Mucosa of rectum (tissue), 2 donors: ENCODE results near the gene CABLES2.

Experiments
- H3K27ac ChIP-seq, 2 donors: one replicate each; pipeline ENCODE4 v1.7.0; 2013; ENCODE audit warnings: inconsistent platforms in 2 of 2, low read depth in 2 of 2, low read length in 2 of 2
- H3K27me3 ChIP-seq, 2 donors: one replicate each; pipeline ENCODE4 v1.7.0; 2013; ENCODE audit warnings: low read length in 2 of 2; ENCODE audit not compliant: control insufficient read depth in 2 of 2, insufficient read depth in 2 of 2
- H3K36me3 ChIP-seq, 2 donors: one replicate each; pipeline ENCODE4 v1.7.0; 2013; ENCODE audit warnings: low read length in 2 of 2; ENCODE audit not compliant: control insufficient read depth in 2 of 2, insufficient read depth in 2 of 2
- H3K4me1 ChIP-seq, 2 donors: one replicate each; pipeline ENCODE4 v1.7.0; 2013; ENCODE audit warnings: low read length in 2 of 2, mild to moderate bottlenecking in 1 of 2; ENCODE audit not compliant: control insufficient read depth in 2 of 2, insufficient read depth in 2 of 2
- H3K4me3 ChIP-seq, 2 donors: one replicate each; pipeline ENCODE4 v1.7.0; 2013; ENCODE audit warnings: low read length in 2 of 2
- H3K9ac ChIP-seq, 2 donors: one replicate each; pipeline ENCODE4 v1.7.0; 2013; ENCODE audit warnings: low read length in 2 of 2, low read depth in 1 of 2, mild to moderate bottlenecking in 1 of 2
- H3K9me3 ChIP-seq, 2 donors: one replicate each; pipeline ENCODE4 v1.7.0; 2013; ENCODE audit warnings: low read length in 2 of 2; ENCODE audit not compliant: control insufficient read depth in 2 of 2
- donor health status: healthy.
- donor health status: Normal muscosa, but diverticular disease.

Gene CABLES2

DNA sequence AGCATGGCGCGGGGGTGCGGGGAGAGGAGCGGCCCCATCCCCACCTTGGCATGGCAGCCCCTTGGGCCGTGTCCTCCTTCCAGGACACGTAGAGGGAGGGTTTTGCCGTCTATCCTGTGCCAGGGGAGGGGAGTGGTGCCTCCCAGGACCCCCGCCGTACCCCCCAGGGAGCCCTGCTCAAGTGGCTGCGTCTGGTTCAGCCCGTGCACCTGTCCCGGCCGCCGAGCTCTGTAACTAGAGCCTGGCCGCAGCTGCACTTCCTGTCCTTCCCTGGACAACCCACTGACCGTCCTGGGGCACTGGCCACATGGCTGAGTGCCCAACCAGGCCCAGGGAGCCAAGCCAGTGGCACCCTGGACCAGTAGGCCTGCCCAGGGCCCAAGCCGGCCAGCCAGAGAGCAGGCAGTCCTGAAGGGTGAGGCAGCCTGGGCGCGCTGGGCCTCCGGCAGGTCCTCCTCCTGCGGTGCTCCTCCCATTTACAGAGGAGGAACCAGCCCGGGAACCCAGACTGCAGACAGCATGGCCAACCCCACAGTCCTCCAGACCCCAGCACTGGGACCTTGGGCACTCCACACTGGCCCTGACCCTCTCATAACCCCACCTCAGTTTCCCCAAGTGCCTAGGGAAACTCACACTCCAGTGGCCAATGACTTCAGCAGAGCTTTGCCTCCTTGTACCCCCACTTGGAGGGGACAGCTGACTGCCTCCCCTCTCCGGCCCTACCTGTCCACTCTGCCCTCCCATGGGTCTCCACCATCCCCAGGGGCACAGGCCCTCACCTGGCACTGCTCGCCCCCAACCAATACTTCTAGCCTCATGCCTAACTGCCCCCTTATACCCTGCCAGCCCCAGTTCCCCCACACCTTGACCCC lies 48.7 kb downstream of the CABLES2 start:
- Histone ChIP-seq H3K9me3 (no peaks in the 10 kb centered on the region), H3K9ac (no peak overlapping the region), H3K27me3 (no peaks in the 10 kb centered on the region), H3K4me3 (no peak overlapping the region), H3K27ac (peak overlapping the region; percentile 47 to 68), H3K36me3 (no peaks in the 10 kb centered on the region), H3K4me1 (peaks cover 21 to 34% of the 10 kb centered on the region in 2 donors)

GRCh38 chr20:62357681-62358080 lies 49.4 kb downstream of the CABLES2 start:
- Histone ChIP-seq H3K9ac (no peak overlapping the region), H3K9me3 (no peaks in the 10 kb centered on the region), H3K27me3 (no peaks in the 10 kb centered on the region), H3K4me1 (peaks cover 21 to 34% of the 10 kb centered on the region in 2 donors), H3K27ac (peak overlapping the region; percentile 47 to 68), H3K4me3 (no peak overlapping the region), H3K36me3 (no peaks in the 10 kb centered on the region)

DNA sequence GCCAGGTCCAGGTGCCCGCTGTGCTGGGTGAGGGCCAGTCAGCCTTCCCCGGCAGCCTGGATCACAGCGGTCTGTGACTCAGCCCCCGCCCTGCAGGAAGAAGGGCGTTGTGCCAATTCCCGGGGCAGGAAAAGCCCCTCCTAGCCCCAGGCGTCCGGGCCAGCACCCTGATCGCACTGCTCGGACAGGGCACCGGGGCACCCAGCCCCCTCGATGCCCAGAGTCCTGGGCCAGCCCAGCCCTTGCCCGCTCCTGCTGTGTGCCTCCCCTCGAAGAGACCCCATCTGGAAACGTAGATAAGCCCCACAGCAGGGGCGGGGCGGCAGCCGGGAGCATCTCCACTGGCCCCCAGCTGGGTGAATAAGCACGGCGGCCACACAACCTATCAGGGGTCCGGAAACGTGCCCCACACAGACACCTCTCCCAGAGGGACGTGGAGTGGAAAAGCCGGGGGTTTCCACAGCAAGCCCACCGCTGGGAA lies 49.9 kb downstream of the CABLES2 start:
- H3K4me3 ChIP-seq = no peak overlapping the region
- H3K9ac ChIP-seq = peak overlapping the region in 1 of 2 donors; percentile 12
- no peaks in the 10 kb centered on the region for H3K36me3 ChIP-seq
- peaks cover 21 to 34% of the 10 kb centered on the region in 2 donors for H3K4me1 ChIP-seq
- H3K27ac ChIP-seq = peak overlapping the region; percentile 47 to 68
- H3K27me3 ChIP-seq = no peaks in the 10 kb centered on the region
- H3K9me3 ChIP-seq = no peaks in the 10 kb centered on the region

GRCh38 chr20:62356589-62357186 lies 50.4 kb downstream of the CABLES2 start:
- Histone ChIP-seq H3K27me3 (no peaks in the 10 kb centered on the region), H3K9me3 (no peaks in the 10 kb centered on the region), H3K36me3 (no peaks in the 10 kb centered on the region), H3K4me3 (no peak overlapping the region), H3K9ac (peak overlapping the region in 1 of 2 donors; percentile 12), H3K27ac (peak overlapping the region; percentile 47 to 68), H3K4me1 (peaks cover 21 to 34% of the 10 kb centered on the region in 2 donors)

DNA sequence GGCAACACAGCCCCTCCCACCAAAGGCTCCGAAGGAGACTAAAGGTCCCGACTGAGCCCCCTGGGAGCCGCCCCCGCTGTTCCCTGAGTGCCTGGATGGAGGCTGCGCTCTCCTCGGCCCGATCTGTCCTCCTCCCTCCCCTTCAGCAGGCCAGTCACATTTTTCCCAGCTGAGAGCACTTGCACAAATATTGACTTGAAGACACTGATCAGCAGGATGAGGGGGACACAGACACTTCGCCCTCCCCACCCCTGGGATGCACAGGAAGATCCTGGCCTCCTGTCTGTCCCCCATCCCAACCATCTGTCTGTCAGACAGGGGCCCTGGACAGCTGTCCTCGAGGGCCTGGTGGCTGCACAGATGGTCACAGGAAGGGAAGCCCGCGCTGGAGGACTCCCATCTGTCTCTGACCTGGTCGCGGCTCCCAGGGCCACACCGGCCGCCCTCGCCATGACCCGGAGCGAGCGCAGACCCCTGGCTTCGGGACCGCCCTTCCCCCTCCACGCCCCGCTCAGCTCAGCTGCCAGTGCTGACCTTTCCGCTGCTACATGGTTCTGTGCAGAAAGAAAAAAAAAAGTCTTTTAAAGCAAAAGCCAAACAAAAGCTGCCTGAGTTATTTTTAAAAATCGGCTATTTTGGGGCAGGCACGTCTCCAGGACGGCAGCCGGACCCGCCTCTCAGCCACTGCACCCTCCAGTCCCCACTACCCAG lies 51.1 kb downstream of the CABLES2 start:
- Histone ChIP-seq H3K27me3 (no peaks in the 10 kb centered on the region), H3K27ac (peak overlapping the region; percentile 47 to 68), H3K9me3 (no peaks in the 10 kb centered on the region), H3K9ac (no peak overlapping the region), H3K4me3 (no peak overlapping the region), H3K4me1 (peaks cover 17 to 34% of the 10 kb centered on the region in 2 donors), H3K36me3 (no peaks in the 10 kb centered on the region)

GRCh38 chr20:62355516-62355877 lies 51.6 kb downstream of the CABLES2 start:
- Histone ChIP-seq H3K36me3 (no peaks in the 10 kb centered on the region), H3K9ac (no peak overlapping the region), H3K27ac (peak overlapping the region; percentile 47 to 68), H3K4me1 (peaks cover 13 to 30% of the 10 kb centered on the region in 2 donors), H3K9me3 (no peaks in the 10 kb centered on the region), H3K27me3 (no peaks in the 10 kb centered on the region), H3K4me3 (no peak overlapping the region)

DNA sequence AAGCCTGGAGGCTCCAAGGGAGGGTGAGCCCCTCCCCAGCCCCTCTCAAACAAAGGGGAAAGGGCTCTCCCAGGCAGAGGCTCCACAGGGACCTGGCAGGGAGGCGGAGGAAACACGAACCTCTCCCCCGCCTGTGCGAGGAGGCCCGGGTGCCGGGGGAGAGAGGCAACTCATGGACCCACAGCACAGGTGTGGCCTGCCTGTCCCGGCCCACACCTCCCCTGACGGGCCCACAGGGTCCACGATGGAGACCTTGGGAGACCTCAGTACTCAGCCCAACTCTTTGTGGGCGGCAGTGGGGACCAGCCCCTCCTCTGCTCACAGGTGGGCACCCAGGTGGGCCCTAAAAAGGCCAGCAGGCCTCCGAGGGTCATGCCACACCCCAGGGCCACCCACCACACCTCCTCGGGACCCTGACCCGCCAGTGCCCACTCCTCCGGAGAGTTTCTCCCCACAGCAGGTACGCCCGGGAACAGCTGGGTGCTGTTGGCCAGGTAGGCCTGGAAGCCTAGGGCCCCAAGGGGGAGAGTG lies 52.2 kb downstream of the CABLES2 start:
- no peaks in the 10 kb centered on the region for H3K36me3 ChIP-seq
- H3K27ac ChIP-seq = peak overlapping the region; percentile 47 to 68
- no peaks in the 10 kb centered on the region for H3K27me3 ChIP-seq
- peaks cover 13 to 30% of the 10 kb centered on the region in 2 donors for H3K4me1 ChIP-seq
- no peak overlapping the region for H3K9ac ChIP-seq
- H3K4me3 ChIP-seq = no peak overlapping the region
- H3K9me3 ChIP-seq = no peaks in the 10 kb centered on the region

- Histone ChIP-seq H3K27ac (no peak overlapping the region), H3K27me3 (no peaks in the 10 kb centered on the region), H3K9ac (no peak overlapping the region), H3K9me3 (no peaks in the 10 kb centered on the region), H3K36me3 (no peaks in the 10 kb centered on the region), H3K4me3 (no peak overlapping the region), H3K4me1 (peaks cover 13 to 30% of the 10 kb centered on the region in 2 donors)
Measured at GRCh38 chr20:62354031-62354808, 52.9 kb downstream of the CABLES2 start.

DNA sequence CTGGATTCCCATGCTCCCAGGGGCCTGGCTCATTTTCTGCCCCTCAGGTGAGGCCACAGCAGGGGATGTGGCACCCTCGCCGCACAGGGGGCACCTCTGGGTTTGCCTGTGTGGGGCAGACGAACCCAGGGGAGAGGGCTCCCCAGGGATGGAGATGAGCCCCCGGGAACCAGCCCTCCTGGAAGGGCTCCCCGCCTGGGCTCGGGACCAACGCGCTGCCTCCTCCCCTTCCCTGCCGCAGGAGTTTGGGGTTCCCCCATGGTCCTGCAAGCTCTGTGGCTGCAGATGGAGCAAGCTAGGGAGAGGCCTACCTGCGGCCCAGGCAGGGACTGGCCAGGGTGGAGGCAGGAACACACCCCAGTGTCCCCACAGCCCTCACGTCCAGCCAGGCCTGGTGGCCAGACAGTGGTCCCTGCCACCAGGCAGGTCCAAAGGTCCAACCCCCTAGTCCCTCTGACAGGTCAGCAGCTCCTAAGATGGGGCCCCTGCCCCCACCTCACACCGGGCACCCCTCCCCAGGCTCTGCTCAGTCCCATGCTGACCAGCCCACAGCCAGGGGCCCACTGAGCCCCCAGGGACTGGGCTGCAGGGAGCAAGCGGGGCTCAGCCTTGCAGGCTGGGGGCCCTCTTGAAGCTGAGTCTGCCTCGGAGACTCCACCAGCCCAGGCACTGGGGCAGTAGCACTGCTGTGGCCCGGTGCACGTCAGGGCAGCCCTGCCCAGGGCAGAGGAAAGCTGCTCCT lies 53.6 kb downstream of the CABLES2 start:
- no peak overlapping the region for H3K27ac ChIP-seq
- H3K4me3 ChIP-seq = no peak overlapping the region
- peaks cover 12 to 23% of the 10 kb centered on the region in 2 donors for H3K4me1 ChIP-seq
- no peak overlapping the region for H3K9ac ChIP-seq
- H3K9me3 ChIP-seq = no peaks in the 10 kb centered on the region
- no peaks in the 10 kb centered on the region for H3K27me3 ChIP-seq
- H3K36me3 ChIP-seq = no peaks in the 10 kb centered on the region
